ENCODE results near the gene NMT1.

NMT1 gene

DNA sequence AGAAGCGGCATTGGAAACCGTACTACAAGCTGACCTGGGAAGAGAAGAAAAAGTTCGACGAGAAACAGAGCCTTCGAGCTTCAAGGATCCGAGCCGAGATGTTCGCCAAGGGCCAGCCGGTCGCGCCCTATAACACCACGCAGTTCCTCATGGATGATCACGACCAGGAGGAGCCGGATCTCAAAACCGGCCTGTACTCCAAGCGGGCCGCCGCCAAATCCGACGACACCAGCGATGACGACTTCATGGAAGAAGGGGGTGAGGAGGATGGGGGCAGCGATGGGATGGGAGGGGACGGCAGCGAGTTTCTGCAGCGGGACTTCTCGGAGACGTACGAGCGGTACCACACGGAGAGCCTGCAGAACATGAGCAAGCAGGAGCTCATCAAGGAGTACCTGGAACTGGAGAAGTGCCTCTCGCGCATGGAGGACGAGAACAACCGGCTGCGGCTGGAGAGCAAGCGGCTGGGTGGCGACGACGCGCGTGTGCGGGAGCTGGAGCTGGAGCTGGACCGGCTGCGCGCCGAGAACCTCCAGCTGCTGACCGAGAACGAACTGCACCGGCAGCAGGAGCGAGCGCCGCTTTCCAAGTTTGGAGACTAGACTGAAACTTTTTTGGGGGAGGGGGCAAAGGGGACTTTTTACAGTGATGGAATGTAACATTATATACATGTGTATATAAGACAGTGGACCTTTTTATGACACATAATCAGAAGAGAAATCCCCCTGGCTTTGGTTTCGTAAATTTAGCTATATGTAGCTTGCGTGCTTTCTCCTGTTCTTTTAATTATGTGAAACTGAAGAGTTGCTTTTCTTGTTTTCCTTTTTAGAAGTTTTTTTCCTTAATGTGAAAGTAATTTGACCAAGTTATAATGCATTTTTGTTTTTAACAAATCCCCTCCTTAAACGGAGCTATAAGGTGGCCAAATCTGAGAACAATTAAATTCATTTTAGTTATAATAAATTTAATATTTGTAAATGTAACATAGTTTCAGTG is 88.8 kb downstream of the NMT1 start:
- TF ChIP-seq, protein P1, sequence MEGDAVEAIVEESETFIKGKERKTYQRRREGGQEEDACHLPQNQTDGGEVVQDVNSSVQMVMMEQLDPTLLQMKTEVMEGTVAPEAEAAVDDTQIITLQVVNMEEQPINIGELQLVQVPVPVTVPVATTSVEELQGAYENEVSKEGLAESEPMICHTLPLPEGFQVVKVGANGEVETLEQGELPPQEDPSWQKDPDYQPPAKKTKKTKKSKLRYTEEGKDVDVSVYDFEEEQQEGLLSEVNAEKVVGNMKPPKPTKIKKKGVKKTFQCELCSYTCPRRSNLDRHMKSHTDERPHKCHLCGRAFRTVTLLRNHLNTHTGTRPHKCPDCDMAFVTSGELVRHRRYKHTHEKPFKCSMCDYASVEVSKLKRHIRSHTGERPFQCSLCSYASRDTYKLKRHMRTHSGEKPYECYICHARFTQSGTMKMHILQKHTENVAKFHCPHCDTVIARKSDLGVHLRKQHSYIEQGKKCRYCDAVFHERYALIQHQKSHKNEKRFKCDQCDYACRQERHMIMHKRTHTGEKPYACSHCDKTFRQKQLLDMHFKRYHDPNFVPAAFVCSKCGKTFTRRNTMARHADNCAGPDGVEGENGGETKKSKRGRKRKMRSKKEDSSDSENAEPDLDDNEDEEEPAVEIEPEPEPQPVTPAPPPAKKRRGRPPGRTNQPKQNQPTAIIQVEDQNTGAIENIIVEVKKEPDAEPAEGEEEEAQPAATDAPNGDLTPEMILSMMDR (IDR thresholded peaks at IDR 0.05; ENCODE audit: extremely low read depth, insufficient read depth, missing control alignments) = no peak
- in situ Hi-C loops (cut with MboI; ENCODE audit: low pct_unique_long_range_greater_than_20kb, low sequenced_read_pairs, unreplicated experiment) = no loop called here
- no peak for DNase-seq (ENCODE audit: low spot score)

DNA sequence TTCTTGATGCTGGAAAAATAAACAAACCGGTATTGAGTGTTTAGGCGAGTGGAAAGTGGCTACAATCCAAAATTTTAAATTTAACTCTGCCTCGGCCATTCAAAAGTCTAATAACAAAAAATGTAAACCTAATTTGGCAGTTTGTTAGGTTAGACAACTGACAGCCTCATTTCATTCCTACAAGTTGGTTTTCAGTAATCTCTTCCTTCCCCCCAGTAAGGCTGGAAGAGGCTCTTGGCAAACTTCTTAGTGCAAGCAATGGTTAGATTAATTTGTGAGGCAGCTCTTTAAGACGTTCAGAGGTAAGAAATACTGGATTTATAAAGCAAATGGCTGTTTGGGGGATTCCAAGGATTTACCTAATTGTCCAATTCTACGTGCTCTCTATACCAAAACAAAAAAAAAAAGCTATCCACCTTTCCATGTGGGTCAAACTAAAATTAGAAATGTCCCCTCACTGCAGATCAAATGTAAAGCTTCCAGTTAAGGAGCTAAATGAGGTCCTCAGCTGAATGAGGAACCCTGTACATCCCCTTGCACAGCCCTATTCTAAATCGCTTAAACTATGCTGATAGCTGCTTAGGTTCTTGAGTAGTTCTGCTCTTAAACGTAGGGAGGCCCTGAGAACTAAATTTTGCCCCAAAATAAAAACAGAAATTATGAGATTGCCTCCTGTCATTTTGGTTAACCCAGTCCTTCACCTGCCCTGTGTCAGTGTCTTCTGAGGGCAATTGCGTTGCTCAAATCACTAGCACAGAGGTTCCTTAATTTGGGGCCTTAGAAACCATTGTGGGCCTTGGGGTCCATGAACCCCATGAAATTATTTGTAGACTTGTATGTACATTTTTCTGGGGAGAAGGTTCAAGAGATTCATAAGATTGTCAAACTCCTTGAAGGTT is 90.0 kb downstream of the NMT1 start:
- no peak for DNase-seq (ENCODE audit: low spot score)
- TF ChIP-seq, protein P1 (IDR thresholded peaks at IDR 0.05; ENCODE audit: extremely low read depth, insufficient read depth, missing control alignments) = no peak
- in situ Hi-C loops (cut with MboI; ENCODE audit: low pct_unique_long_range_greater_than_20kb, low sequenced_read_pairs, unreplicated experiment) = no loop called here

DNA sequence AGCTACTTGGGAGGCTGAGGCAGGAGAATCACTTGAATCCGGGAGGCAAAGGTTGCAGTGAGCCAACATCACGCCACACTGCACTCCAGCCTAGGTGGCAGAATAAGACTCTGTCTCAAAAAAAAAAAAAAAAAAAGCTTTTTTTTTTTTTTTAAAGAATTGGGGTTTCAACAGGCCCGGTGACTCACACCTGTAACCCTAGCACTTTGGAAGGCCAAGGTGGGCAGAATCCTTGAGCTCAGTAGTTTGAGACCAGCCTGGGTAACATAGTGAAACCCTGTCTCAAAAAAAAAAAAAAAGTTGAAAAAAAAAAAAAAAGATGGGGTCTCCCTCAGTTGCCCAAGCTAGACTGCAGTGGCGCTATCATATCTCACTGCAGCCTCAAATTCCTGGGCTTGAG is 93.9 kb downstream of the NMT1 start:
- in situ Hi-C loops (cut with MboI; ENCODE audit: low pct_unique_long_range_greater_than_20kb, low sequenced_read_pairs, unreplicated experiment) = no loop called here
- DNase-seq (ENCODE audit: low spot score) = no peak
- TF ChIP-seq, protein P1 (IDR thresholded peaks at IDR 0.05; ENCODE audit: extremely low read depth, insufficient read depth, missing control alignments) = no peak

DNA sequence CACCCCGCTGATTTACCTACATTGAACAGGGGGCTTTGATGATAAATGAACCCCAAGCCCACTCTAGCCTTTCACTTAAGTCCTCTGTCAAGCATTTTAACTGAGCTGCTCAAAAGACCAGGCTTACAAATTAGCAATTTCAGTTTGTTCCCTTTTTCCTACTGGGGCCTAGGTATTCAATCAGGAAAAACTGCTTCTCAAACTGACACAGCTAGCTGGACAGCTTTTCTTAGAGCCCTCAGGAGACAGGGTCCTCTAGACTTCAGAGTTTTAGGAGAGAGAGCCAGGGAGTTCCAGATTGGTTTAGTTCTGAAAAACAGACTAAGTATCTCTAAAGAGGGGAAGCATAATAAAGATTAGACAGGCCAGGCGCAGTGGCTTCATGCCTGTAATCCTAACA is 94.4 kb downstream of the NMT1 start:
- in situ Hi-C loops (cut with MboI; ENCODE audit: low pct_unique_long_range_greater_than_20kb, low sequenced_read_pairs, unreplicated experiment) = no loop called here
- DNase-seq (ENCODE audit: low spot score) = no peak
- TF ChIP-seq, protein P1 (IDR thresholded peaks at IDR 0.05; ENCODE audit: extremely low read depth, insufficient read depth, missing control alignments) = no peak

DNA sequence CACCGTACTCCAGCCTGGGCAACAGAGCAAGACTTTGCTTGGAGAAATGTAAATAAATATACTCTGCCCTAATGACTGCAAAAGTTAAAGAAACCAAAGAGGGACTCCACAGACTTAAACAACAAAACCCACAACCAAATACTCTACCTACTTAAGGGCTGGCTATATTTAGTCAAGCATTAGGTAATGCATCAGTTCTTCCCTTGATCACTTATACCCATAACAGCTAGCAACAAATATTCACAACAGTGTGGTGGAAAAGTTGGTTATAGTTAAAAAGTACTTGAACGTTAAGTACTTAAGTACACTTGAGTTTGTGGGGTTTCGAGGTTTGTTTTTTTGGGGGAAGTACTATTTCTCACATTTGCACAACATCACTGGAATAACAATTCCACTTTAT is 95.1 kb downstream of the NMT1 start:
- no peak for DNase-seq (ENCODE audit: low spot score)
- in situ Hi-C loops (cut with MboI; ENCODE audit: low pct_unique_long_range_greater_than_20kb, low sequenced_read_pairs, unreplicated experiment) = no loop called here
- TF ChIP-seq, protein P1 (IDR thresholded peaks at IDR 0.05; ENCODE audit: extremely low read depth, insufficient read depth, missing control alignments) = no peak

All from GM13977 (cell line).